NOMO-1 treated with DMSO at 0.1 percent for 48 hours (cell line): ENCODE results near the gene ATP5MC3.

ENCODE experiments used
- DNase-seq: peaks from one replicate; lab custom pipeline; 2025; ENCODE audit not compliant: unreplicated experiment; lab: John Stamatoyannopoulos, UW

ATP5MC3 gene

DNA sequence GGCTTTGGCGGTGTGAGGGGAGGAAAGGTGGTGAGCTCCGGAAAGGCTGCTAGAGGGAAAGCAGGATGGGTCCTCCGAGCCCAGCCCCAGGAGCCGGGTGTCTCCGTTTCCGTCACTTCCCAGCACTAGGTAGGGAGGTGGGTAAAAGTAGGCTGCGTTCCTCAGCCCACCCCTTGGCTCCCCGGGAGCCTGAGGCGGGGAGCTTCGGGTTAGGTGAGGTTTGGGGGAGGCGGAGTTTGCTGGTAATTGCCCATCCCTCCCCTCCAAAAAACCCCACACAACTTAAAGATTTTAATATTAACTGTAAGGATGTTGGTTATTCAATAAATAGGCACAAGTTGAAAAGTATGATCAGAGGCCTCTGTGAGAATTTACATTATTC, 13.0 kb downstream of the ATP5MC3 start:
- DNase-seq: no peak

DNA sequence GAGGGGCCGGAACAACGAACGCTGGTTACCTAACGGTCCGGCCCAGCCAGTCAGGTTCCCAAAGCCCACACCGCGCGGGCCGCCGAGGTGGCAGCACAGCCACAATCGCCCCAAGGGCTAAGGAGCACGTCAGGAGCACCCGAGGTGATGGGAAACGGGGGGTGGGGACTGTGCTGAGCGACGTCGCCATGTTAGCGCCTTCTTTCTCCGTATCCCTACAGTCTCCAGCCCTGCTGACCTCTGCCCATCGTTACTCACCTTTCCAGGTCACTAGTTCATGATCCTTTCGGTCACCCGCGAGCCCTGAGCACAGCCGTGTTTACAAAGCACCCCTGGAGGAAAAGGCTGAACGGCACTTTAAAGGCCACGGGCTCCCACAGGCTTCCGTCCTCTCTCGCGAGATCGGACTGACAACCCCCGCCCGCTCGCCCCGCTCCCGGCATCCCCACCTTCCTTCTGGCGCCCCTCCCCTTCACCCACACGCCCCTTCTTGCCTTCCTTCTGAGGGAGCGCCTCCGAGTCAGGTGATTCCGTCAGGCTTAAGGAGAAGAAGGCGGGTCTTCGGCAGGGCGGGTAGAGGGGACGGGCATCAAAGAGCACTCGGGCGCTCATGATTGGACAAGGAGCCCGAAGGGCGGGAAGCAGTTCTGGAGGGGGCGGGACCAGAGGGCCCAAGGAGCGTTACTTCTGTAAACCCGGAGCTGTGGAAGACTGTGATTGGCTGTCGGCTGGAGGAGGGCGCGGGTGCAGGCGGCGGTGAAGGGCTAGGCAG, 13.5 kb downstream of the ATP5MC3 start, which contains the start of gene ATF2:
Gene ATF2 (minus strand): TSS at position 412 of the 772 bp plus-strand sequence. CDS start 31,760 bp downstream, outside the sequence.
- peak; percentile 99 for DNase-seq

DNA sequence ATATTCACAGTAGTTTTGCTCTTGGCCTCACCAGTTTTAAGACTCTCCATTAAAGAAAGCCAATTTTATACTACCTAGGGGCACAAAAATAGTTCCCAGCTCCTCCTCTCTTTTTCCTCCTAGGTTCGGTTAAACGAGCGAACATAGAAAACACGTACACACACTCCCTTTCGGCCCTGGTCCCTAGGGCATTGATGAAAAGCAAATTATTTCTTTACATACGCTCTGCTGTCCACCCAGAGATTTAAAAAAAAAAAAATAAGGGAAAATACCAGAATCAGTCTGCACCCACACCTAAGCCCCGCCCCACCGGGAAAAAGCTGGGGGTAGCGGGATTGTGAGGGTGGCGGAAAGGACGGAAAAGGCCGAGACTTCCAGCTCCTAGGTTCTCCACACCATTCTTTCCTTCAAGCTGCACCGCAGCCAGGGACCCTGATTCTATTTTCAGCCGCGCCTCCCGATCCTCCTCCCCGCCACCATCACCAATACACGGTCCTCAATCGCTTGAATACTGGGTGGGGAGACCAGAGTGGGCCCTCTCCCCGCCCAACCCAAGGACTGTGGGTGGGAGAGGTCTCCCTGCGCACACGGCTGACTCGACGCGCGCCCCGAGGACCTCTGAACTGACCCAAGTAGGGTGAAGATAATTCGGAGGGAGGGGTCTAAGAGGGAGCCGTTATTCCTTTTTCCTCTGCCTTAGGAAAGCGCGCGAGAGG, 14.3 kb downstream of the ATP5MC3 start:
- no peak for DNase-seq

DNA sequence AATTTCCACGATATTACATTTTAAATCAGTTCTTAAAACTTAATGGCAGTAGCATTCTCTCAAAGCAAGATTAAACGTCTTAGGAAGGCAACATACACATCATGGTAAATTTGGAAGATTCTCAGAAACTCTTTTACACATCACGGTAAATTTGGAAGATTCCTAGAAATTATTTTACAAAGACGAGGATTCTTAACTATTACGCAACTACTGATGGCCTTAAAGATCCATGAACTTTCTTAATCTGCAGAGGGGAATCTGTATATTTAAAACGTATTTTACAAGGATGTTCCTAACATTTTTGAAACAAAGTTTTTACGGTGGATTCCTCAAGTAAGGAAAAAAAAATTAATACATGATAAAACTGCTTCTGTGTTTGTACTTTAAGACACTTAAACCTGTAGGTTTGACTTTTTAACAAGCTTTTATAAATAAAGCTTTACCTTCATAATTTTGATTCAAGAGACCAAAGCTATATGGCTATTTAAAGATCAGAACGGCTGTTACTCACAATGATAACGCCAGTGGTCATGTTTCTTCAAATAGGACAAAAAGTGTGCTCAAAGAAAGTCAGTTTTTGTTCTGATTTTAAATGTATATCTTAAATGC, 15.2 kb downstream of the ATP5MC3 start:
- DNase-seq: no peak

DNA sequence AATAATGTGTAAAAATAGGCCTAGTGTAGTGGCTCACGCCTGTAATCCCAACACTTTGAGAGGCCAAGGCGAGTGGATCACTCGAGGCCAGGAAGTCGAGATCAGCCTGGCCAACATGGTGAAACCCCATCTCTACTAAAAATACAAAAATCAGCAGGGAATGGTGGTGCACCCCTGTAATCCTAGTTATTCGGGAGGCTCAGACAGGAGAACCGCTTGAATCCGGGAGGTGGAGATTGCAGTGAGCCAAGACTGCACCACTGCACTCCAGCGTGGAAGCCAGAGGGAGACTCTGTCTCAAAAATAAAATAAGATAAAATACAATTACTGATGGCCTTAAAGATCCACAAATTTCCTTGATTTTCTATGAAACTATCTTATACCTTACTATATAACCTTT, 17.3 kb downstream of the ATP5MC3 start:
- DNase-seq: no peak

DNA sequence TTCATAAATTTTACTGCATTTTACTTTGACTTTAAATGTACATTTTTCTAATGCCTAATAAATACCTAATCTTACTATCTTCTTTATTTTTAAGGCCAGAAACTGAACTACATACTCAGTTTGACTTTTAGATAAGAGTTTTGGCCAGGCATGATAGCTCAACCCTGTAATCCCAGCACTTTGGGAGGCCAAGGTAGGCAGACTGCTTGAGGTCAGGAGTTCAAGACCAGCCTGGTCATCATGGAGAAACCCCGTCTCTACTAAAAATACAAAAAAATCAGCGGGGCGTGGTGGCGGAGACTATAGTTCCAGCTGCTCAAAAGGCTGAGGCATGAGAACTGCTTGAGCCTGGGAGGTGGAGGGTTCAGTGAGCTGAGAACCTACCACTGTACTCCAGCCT, 22.6 kb downstream of the ATP5MC3 start:
- no peak for DNase-seq

DNA sequence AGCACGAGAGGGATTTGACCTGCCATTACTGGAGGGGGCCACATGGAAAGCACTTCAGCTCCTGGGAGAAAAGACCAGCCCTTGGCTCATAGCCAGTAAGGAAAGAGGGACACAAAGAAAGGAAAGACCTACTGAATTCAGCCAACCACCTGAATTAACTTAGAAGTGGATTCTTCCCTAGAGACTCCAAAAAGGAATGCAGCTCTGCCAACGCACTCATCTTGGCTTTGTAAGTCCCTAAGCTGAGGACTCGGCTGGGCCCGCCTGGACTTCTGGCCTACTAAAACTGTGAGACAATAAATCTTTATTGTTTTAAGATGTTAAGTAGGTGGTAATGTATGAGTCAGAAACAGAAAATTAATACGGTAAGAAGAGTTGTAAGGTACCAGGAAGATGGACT, 25.0 kb downstream of the ATP5MC3 start:
- no peak for DNase-seq

DNA sequence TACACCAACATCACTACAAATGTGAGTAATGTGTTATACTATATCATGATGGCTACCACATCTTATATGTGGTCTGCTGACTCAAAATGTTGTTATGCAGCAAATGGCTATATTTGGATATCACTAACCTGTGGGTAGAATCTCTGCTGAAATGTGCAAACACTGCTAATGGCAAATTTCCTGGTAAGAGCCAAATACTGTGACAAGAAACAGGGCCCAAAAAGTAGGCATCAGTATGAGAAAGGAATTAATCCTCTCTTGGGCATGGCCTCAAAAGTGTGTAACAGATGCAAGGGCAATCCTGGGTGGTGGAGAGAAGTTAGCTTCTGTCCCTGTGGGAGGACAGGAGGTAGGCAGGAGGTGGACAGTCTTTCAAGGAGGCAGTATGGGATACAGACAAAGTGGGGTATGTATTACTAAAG, 26.8 kb downstream of the ATP5MC3 start:
- no peak for DNase-seq

DNA sequence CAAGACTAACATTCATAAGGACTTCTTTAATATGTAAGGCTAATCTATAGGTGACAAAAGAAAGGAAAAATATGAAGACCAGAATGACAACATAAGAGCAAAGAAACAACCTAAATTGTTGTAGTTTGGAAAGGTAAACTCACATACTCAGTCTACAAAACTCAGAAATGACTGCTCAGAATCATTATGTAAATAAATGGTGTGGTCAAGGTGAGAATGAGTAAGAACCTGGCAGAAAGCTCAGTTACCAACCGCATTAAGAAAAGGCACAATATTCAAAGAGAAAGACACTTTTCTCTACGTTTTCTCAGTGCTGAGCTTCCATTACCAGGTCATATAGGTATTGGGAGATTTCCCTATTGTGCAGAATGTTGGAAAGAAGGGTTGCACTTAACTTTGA, 29.3 kb downstream of the ATP5MC3 start:
- no peak for DNase-seq

DNA sequence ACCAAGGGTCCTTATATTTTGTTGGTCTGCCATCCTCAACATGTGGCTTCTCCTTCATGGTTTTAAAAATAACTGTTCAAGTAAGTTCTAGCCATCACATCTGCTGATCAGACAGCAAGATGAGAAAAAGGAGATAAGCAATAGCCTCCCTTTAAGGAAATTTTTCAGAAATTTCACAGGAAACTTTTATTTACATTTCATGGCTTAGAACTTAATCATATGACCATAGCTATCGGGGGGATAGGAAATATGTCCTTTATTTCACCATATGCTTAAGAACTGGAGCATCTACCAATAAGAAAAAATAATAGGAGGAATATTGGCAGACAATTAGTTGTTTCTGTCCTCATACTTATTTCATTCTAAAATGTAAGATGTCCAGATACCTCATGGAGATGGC, 29.7 kb downstream of the ATP5MC3 start:
- no peak for DNase-seq

DNA sequence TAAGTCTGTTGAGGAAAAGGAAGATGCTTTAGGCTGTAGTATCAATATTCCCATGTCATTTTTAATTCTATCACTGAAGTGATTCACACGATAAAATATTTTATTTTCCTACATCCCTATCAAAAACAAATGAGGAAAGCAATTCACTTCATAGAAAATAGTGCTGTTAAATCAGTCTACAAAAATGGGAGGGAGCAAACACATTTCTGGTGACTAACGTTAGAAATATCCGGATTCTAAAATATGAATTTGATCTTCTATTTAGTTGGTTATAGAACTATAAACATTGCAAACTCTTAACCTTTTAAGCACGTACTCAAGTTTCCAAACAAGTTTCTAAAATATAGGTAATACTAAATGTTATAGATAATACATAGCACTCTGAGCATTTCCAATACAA, 34.3 kb downstream of the ATP5MC3 start:
- no peak for DNase-seq

DNA sequence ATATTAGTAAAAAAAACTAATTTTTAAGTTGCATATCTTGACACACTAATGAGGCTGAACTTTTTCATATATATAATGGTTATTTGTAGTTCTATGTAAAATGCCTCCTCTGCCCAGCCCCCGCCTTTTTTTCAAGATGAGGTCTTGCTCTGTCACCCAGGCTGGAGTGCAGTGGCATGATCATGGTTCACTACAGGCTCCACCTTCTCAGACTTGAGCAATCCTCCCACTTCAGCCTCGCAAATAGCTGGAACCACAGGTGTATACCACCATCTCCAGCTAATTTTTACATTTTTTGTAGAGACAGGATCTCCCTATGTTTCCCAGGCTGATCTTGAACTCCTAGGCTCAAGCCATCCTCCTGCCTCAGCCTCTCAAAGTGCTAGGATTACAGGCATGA, 37.8 kb downstream of the ATP5MC3 start:
- DNase-seq: no peak

DNA sequence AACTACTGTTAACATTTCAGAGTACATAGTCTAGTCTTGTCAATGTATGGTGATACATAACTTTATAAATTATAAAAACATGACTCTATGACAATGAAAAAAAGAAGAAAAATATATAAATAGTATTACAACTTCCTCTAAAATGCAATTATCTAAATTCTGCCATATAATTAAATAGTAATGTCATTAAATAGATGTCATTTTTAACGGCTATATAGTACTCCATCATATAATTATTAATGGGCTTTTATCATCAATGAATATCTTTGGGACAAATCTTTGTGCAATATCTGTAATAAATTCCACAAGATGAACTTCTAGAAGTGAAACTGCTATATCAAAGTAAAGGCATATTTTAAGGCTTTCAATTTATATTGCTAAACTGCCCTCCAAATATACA, 38.3 kb downstream of the ATP5MC3 start:
- no peak for DNase-seq

DNA sequence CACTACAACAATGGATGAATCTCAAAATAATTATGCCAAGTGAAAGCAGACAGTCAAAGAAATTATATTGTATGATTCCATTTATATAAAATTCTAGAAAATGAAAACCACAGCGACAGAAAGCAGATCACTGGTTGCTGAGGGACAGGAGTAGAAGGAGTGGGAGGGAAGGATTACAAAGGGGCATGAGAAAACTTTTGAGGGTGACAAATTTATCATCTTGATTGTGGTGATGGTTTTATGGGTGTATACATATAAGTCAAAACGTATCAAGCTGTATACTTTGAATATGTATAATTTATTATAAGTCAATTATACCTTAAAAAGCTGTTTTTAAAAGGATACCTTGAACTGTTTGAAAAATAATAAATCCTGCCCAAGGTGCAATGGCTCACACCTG, 41.2 kb downstream of the ATP5MC3 start:
- DNase-seq: no peak

DNA sequence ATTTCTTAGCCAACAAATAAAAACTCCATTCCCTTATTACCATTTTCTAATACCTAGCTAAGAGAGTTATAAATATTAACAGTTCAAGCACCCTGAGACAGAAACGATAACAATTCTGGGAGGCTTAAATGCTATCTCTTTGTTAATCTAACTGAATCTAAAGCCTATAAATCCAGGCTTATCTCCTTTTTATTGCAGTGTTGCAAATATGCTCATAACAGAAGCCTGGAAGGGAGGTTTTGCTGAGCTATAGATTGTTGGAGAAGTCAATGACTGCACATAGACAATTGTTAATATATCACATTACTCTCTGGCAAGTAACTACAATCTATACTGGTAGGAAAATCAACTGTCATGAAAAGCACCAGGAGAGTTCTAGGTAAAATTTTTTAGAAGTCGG, 43.7 kb downstream of the ATP5MC3 start:
- no peak for DNase-seq

DNA sequence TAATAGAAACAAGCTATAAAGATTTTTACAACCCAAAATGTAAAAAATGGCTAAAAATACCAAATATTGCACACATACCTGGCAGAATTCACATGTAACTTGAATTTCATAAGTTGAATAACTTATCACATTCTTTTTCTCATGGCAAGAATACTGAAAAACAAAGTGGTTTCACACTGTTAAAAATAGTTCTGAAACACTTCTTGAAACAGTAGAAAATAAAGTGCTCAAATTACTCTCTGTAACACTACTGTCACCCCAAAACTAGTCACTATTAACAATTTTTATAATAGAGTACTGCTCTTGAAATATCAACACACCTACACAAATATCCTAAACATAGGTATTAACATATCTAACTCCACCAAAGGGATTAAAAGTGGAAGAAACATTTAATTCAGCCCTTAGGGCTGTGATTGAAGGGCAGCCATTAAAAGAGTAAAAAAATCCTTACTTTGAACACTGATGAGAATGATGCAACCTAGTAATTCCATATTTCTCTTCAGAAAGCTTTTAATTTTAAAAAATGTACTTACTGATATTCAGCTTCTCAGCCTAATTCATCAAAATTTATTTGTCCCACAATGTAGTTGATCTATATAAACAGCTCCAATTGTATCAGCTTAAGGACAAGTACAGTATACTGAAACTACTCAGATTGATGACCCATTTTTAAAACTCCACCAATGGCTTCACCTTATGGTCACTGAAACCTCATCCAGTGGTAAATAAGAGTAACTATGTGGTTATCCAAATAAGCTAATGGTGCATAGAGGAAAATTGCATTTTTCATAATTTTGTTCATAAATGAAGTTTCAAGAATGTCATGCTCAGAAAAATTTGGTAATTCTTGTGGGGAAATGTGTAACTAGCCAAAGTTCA, 44.9 kb downstream of the ATP5MC3 start:
- DNase-seq: no peak

DNA sequence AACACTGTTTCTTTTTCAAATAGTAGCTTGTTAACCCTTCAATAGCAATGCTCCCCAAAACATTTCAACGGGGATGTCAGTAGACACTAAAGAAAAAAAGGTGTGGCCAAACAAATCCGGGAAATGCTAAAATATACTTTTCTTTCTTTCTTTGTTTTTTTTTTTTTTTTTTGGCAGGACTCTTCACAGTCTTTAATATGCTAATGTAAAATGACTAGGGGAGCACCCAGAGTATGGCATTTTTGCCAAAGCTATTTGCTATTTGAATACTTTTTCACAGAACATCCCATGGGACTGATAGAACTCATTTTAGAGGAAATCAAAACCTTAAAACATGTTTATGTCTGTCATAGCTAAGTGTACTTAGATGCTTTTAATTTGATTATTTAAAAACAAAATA, 45.6 kb downstream of the ATP5MC3 start:
- no peak for DNase-seq

DNA sequence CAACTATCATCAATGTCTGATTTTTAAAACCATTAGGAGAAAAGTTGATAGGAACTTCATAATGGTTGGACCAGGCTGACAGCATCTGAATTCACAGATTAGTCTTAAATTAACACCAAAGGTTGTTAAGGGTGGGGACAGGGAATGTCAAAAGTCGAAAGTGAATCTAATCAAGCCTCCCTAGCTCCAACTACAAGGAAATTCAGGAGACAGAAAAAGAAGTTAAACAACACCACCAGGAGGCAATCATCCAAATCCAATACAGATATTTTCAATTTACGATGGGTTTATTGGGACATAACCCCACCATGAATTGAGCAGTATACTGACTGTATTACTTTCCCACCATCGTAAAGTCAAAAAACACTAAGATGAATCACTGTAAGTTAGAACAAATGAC, 46.3 kb downstream of the ATP5MC3 start:
- DNase-seq: no peak

DNA sequence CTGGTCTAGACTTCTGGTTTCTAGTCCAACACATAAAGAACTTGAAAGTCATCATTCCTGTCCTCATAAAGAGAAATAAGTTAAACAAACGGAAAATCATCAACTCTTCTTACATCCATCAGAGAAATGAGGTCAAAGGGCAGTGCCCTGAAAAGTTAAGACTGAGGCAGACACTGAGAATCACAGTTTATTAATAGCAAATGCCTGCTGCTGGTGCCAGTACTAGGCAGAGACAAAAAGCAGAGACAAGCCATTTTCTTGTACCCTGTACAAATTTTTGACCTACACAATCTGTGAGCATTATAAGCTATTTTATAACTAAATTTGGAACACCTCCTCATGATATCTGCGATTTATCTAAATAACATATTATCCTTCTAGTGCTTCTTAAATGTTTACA, 50.3 kb downstream of the ATP5MC3 start:
- DNase-seq: no peak

DNA sequence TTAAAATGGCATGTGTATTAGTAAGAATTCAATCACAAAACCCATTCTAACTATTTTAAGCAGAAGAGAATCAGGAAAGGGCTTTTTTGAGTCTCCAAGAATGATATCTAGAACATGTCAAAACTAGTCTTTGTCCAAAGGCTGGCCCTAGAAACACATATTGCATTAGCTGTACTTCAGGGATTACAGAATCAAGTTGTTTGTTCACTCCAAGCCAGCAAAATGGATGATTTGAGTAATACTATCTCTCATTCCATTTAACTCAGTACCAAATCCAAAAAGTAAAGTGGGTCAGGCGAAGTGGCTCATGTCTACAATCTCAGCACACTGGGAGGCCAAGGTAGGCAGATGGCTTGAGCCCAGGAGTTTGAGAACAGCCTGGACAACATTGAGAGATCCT, 54.8 kb downstream of the ATP5MC3 start:
- DNase-seq: no peak
